ENCODE data around the gene PCDHA13. TPM values are rescaled to one million over a fixed set of nuclear protein-coding genes. Genes with fewer than 3 reads are reported as not detected.
A peak's percentile ranks its signal among the peaks of the same experiment; 100 is the strongest.

The PCDHA13 gene
- total and polyA plus RNA-seq, 5 donors, result 0.05 to 0.09 TPM; not detected in 3

- Histone ChIP-seq H3K27me3 (ENCODE audit: control insufficient read depth, insufficient read depth) (no peaks in the 10 kb centered on the region), H3K9me3 (ENCODE audit: control insufficient read depth, low read length) (no peaks in the 10 kb centered on the region), H3K4me3 (ENCODE audit: low read length) (no peak within 1 kb of the TSS), H3K27ac (ENCODE audit: low read length) (no peak within 1 kb of the TSS), H3K4me1 (ENCODE audit: control insufficient read depth, insufficient read depth, low read length) (no peaks in the 10 kb centered on the region)
- no peak for ATAC-seq
- intact Hi-C loops (cut with DNase I), result no loop called here
- peak in 1 of 3 donors; percentile 40 for DNase-seq
- WGBS, result 16% methylated on average over 44 of the region's 44 CpGs
Measured at GRCh38 chr5:140855772-140856674, 25.9 kb upstream of the PCDHA13 start, which contains the start of gene PCDHA10. TSS of gene PCDHA10 (plus strand) at chr5:140855897. CDS start at chr5:140856049, 152 bp downstream.

GRCh38 chr5:140857177-140857986 is 24.5 kb upstream of the PCDHA13 start:
- WGBS, result 45% methylated on average over 94 of the region's 94 CpGs
- intact Hi-C loops (cut with DNase I), result no loop called here

GRCh38 chr5:140857987-140858240 is 24.0 kb upstream of the PCDHA13 start:
- Histone ChIP-seq H3K4me1 (ENCODE audit: control insufficient read depth, insufficient read depth, low read length) (no peaks in the 10 kb centered on the region), H3K4me3 (ENCODE audit: low read length) (no peak overlapping the region), H3K27ac (ENCODE audit: low read length) (no peak overlapping the region), H3K27me3 (ENCODE audit: control insufficient read depth, insufficient read depth) (no peaks in the 10 kb centered on the region), H3K9me3 (ENCODE audit: control insufficient read depth, low read length) (peaks cover 2% of the 10 kb centered on the region)
- DNase-seq (peak in 1 of 3 donors; percentile 45), ATAC-seq (no peak)
- 53% methylated on average over 22 of the region's 22 CpGs for WGBS
- intact Hi-C loops (cut with DNase I), result no loop called here

More at GRCh38 chr5:140857177-140857986, 24.5 kb upstream of the PCDHA13 start:
- Histone ChIP-seq H3K4me1 (ENCODE audit: control insufficient read depth, insufficient read depth, low read length) (no peaks in the 10 kb centered on the region), H3K27ac (ENCODE audit: low read length) (no peak overlapping the region), H3K9me3 (ENCODE audit: control insufficient read depth, low read length) (peaks cover 2% of the 10 kb centered on the region), H3K27me3 (ENCODE audit: control insufficient read depth, insufficient read depth) (no peaks in the 10 kb centered on the region), H3K4me3 (ENCODE audit: low read length) (no peak overlapping the region)
- ATAC-seq (no peak), DNase-seq (no peak)

GRCh38 chr5:140862441-140863295 is 19.3 kb upstream of the PCDHA13 start:
- no peaks in the 10 kb centered on the region for H3K27me3 ChIP-seq (ENCODE audit: control insufficient read depth, insufficient read depth)
- intact Hi-C loops (cut with DNase I), result no loop called here

GRCh38 chr5:140868721-140869554 is 13.0 kb upstream of the PCDHA13 start, which contains the start of gene PCDHA11:
TSS of gene PCDHA11 (plus strand) at chr5:140868957. CDS start at chr5:140869104, 147 bp downstream.
- Histone ChIP-seq H3K27ac (ENCODE audit: low read length) (no peak within 1 kb of the TSS), H3K9me3 (ENCODE audit: control insufficient read depth, low read length) (peaks cover 9% of the 10 kb centered on the region), H3K4me1 (ENCODE audit: control insufficient read depth, insufficient read depth, low read length) (no peaks in the 10 kb centered on the region), H3K27me3 (ENCODE audit: control insufficient read depth, insufficient read depth) (no peaks in the 10 kb centered on the region), H3K4me3 (ENCODE audit: low read length) (no peak within 1 kb of the TSS)
- no peak for DNase-seq
- no peak for ATAC-seq
- intact Hi-C loops (cut with DNase I), result no loop called here
- 13% methylated on average over 41 of the region's 41 CpGs for WGBS

More at GRCh38 chr5:140862441-140863295, 19.3 kb upstream of the PCDHA13 start:
- WGBS, result 32% methylated on average over 76 of the region's 76 CpGs
- Histone ChIP-seq H3K27ac (ENCODE audit: low read length) (no peak overlapping the region), H3K9me3 (ENCODE audit: control insufficient read depth, low read length) (peaks cover 2% of the 10 kb centered on the region), H3K4me1 (ENCODE audit: control insufficient read depth, insufficient read depth, low read length) (no peaks in the 10 kb centered on the region), H3K4me3 (ENCODE audit: low read length) (no peak overlapping the region)
- DNase-seq, result no peak
- no peak for ATAC-seq

GRCh38 chr5:140869555-140869886 is 12.4 kb upstream of the PCDHA13 start:
- DNase-seq, result no peak
- 42% methylated on average over 5 of the region's 5 CpGs for WGBS
- peaks cover 9% of the 10 kb centered on the region for H3K9me3 ChIP-seq (ENCODE audit: control insufficient read depth, low read length)
- intact Hi-C loops (cut with DNase I), result no loop called here
- no peaks in the 10 kb centered on the region for H3K4me1 ChIP-seq (ENCODE audit: control insufficient read depth, insufficient read depth, low read length)
- no peaks in the 10 kb centered on the region for H3K27me3 ChIP-seq (ENCODE audit: control insufficient read depth, insufficient read depth)
- no peak for ATAC-seq
- no peak overlapping the region for H3K4me3 ChIP-seq (ENCODE audit: low read length)
- H3K27ac ChIP-seq (ENCODE audit: low read length), result no peak overlapping the region

GRCh38 chr5:140870221-140871201 is 11.4 kb upstream of the PCDHA13 start:
- Histone ChIP-seq H3K27me3 (ENCODE audit: control insufficient read depth, insufficient read depth) (no peaks in the 10 kb centered on the region), H3K4me1 (ENCODE audit: control insufficient read depth, insufficient read depth, low read length) (no peaks in the 10 kb centered on the region), H3K4me3 (ENCODE audit: low read length) (no peak overlapping the region), H3K9me3 (ENCODE audit: control insufficient read depth, low read length) (peaks cover 9% of the 10 kb centered on the region), H3K27ac (ENCODE audit: low read length) (no peak overlapping the region)
- intact Hi-C loops (cut with DNase I), result no loop called here
- WGBS, result 35% methylated on average over 114 of the region's 114 CpGs
- DNase-seq (peak in 2 of 3 donors; percentile 35 to 43), ATAC-seq (no peak)

- ATAC-seq (no peak), DNase-seq (no peak)
- Histone ChIP-seq H3K9me3 (ENCODE audit: control insufficient read depth, low read length) (peaks cover 3% of the 10 kb centered on the region), H3K27ac (ENCODE audit: low read length) (no peak within 1 kb of the TSS), H3K27me3 (ENCODE audit: control insufficient read depth, insufficient read depth) (no peaks in the 10 kb centered on the region), H3K4me1 (ENCODE audit: control insufficient read depth, insufficient read depth, low read length) (no peaks in the 10 kb centered on the region), H3K4me3 (ENCODE audit: low read length) (no peak within 1 kb of the TSS)
- WGBS, result 14% methylated on average over 47 of the region's 47 CpGs
- intact Hi-C loops (cut with DNase I), result no loop called here
Measured at GRCh38 chr5:140875085-140876065, 6.5 kb upstream of the PCDHA13 start, which contains the start of gene PCDHA12. TSS of gene PCDHA12 (plus strand) at chr5:140875308. CDS start at chr5:140875473, 165 bp downstream.
